Neural cell (in vitro differentiated cells): ENCODE data around the gene ENOX1. TPM values are rescaled to one million over a fixed set of nuclear protein-coding genes. Genes with fewer than 3 reads are reported as not detected.

ENCODE experiments used
- H2AFZ ChIP-seq: fragments of 200-600, 300-800 bp; sonication (generic), shearing (Covaris generic); 2 replicates; pipeline ENCODE4 v1.6.0; 2014; ENCODE audit warnings: low read depth, mild to moderate bottlenecking, antibody characterized with exemption, low read length, moderate library complexity
- H3F3A ChIP-seq: fragments of 200-600 bp; shearing (Covaris generic); 2 replicates; pipeline ENCODE4 v1.6.1; 2016; ENCODE audit warnings: mild to moderate bottlenecking, moderate library complexity, mixed read lengths, antibody characterized with exemption, low read length; ENCODE audit not compliant: insufficient read depth, poor library complexity, severe bottlenecking
- H3K27ac ChIP-seq: fragments of 200-600, 300-800 bp; sonication (generic), shearing (Covaris generic); 2 replicates; pipeline ENCODE4 v1.5.1; 2014; ENCODE audit warnings: mild to moderate bottlenecking, low read length, moderate library complexity
- H3K27me3 ChIP-seq: fragments of 300-800, 200-600 bp; sonication (generic), shearing (Covaris generic); 2 replicates; pipeline ENCODE4 v1.6.0; 2014; ENCODE audit warnings: mild to moderate bottlenecking, low read depth, low read length, moderate library complexity; ENCODE audit not compliant: insufficient read depth
- H3K36me3 ChIP-seq: fragments of 300-800, 200-600 bp; sonication (generic), shearing (Covaris generic); 2 replicates; pipeline ENCODE4 v1.5.1; 2014; ENCODE audit warnings: mild to moderate bottlenecking, antibody characterized with exemption, low read length, moderate library complexity; ENCODE audit not compliant: insufficient read depth
- H3K4me2 ChIP-seq: fragments of 300-800, 200-600 bp; sonication (generic), shearing (Covaris generic); 2 replicates; pipeline ENCODE4 v1.6.0; 2014; ENCODE audit warnings: mild to moderate bottlenecking, low read length
- H3K4me3 ChIP-seq: fragments of 300-800, 200-600 bp; sonication (generic), shearing (Covaris generic); 2 replicates; pipeline ENCODE4 v1.5.1; 2014; ENCODE audit warnings: mild to moderate bottlenecking, low read length, moderate library complexity
- H3K79me2 ChIP-seq: fragments of 200-600 bp; shearing (Covaris generic); replicated peaks from 2 replicates; pipeline ENCODE4 v1.6.0; 2014; ENCODE audit warnings: mild to moderate bottlenecking, low read length, moderate library complexity; ENCODE audit not compliant: insufficient read depth
- H3K9ac ChIP-seq: fragments of 300-800, 200-600 bp; sonication (generic), shearing (Covaris generic); 2 replicates; pipeline ENCODE4 v1.6.1; 2016; ENCODE audit warnings: mild to moderate bottlenecking, low read length, mixed read lengths
- H3K9me2 ChIP-seq: fragments of 200-600 bp; shearing (Covaris generic); 2 replicates; pipeline ENCODE4 v1.6.1; 2016; ENCODE audit warnings: mild to moderate bottlenecking, low read length, mixed read lengths; ENCODE audit not compliant: insufficient read depth
- H3K9me3 ChIP-seq: fragments of 200-600, 300-800 bp; sonication (generic), shearing (Covaris generic); 2 replicates; pipeline ENCODE4 v1.6.1; 2016; ENCODE audit warnings: mild to moderate bottlenecking, mixed run types, low read length, moderate library complexity, mixed read lengths
- H4K20me1 ChIP-seq: fragments of 200-600 bp; shearing (Covaris generic); 2 replicates; pipeline ENCODE4 v1.6.1; 2016; ENCODE audit warnings: mild to moderate bottlenecking, mixed run types; ENCODE audit not compliant: insufficient read depth
- CTCF ChIP-seq: fragments of 450-650 bp; IDR thresholded peaks from 2 replicates; pipeline ENCODE4 v1.5.1; 2014; ENCODE audit warnings: antibody characterized with exemption, mild to moderate bottlenecking, moderate library complexity; ENCODE audit not compliant: poor library complexity, severe bottlenecking
- EP300 ChIP-seq: fragments of 450-650 bp; conservative IDR thresholded peaks from 2 replicates; pipeline ENCODE4 v1.6.1; 2014; ENCODE audit warnings: antibody characterized with exemption, mild to moderate bottlenecking, moderate library complexity; ENCODE audit not compliant: poor library complexity, severe bottlenecking
- EZH2 ChIP-seq: fragments of 200-600, 300-800 bp; shearing (Covaris generic), sonication (generic); IDR thresholded peaks from 2 replicates; pipeline ENCODE4 v1.6.1; 2014; ENCODE audit warnings: antibody characterized with exemption, low read length, borderline replicate concordance, mild to moderate bottlenecking; ENCODE audit not compliant: insufficient read depth, poor library complexity, severe bottlenecking
- MXI1 ChIP-seq: fragments of 450-650 bp; conservative IDR thresholded peaks from 2 replicates; pipeline ENCODE4 v1.6.1; 2014; ENCODE audit warnings: antibody characterized with exemption, mild to moderate bottlenecking; ENCODE audit not compliant: poor library complexity, severe bottlenecking
- POLR2AphosphoS5 ChIP-seq: IDR thresholded peaks from 2 replicates; pipeline ENCODE4 v1.6.1; 2012
- RAD21 ChIP-seq: fragments of 450-650 bp; conservative IDR thresholded peaks from 2 replicates; pipeline ENCODE4 v1.6.1; 2014; ENCODE audit warnings: antibody characterized with exemption, mild to moderate bottlenecking, moderate library complexity
- REST ChIP-seq: IDR thresholded peaks from 2 replicates; pipeline ENCODE4 v1.6.1; 2012; ENCODE audit warnings: borderline replicate concordance
- SMC3 ChIP-seq: fragments of 450-650 bp; conservative IDR thresholded peaks from 2 replicates; pipeline ENCODE4 v1.6.1; 2014; ENCODE audit warnings: antibody characterized with exemption, mild to moderate bottlenecking, moderate library complexity; ENCODE audit not compliant: poor library complexity
- TAF1 ChIP-seq: IDR thresholded peaks from 2 replicates; pipeline ENCODE4 v1.6.1; 2012; ENCODE audit warnings: low read depth
- polyA plus RNA-seq: library from polyadenylated mRNA; depleted of rRNA; stranded (reverse); fragments of >200 nt; gene quantifications from 2 replicates; pipeline ENCODE4 v1.2.3, GENCODE V29; 2014

The ENOX1 gene
- polyA plus RNA-seq, 1 donor from 2014 or later, result 42.6 TPM

GRCh38 chr13:43802511-43802910 lies 15.7 kb upstream of the ENOX1 start:
- no peak overlapping the region for H3K27ac ChIP-seq
- H3K9ac ChIP-seq, result no peak overlapping the region
- H3K9me3 ChIP-seq, result no peaks in the 10 kb centered on the region
- H2AFZ ChIP-seq, result no peak overlapping the region
- TF ChIP-seq POLR2AphosphoS5 (no peak), SMC3 (no peak), EZH2 (no peak), CTCF (no peak), EP300 (no peak), RAD21 (no peak)
- no peaks in the 10 kb centered on the region for H3K9me2 ChIP-seq
- no peaks in the 10 kb centered on the region for H3K36me3 ChIP-seq
- H3K27me3 ChIP-seq, result no peaks in the 10 kb centered on the region
- no peaks in the 10 kb centered on the region for H3F3A ChIP-seq
- H3K4me2 ChIP-seq, result no peak overlapping the region
- H4K20me1 ChIP-seq, result no peaks in the 10 kb centered on the region
- H3K79me2 ChIP-seq, result no peaks in the 10 kb centered on the region
- H3K4me3 ChIP-seq, result no peak overlapping the region

- Histone ChIP-seq H3K79me2 (no peaks in the 10 kb centered on the region), H3K9ac (no peak overlapping the region), H2AFZ (no peak overlapping the region), H3K9me2 (no peaks in the 10 kb centered on the region), H3K4me3 (no peak overlapping the region), H3F3A (no peaks in the 10 kb centered on the region), H3K9me3 (no peaks in the 10 kb centered on the region), H3K27me3 (no peaks in the 10 kb centered on the region), H3K27ac (no peak overlapping the region), H3K4me2 (no peak overlapping the region), H4K20me1 (no peaks in the 10 kb centered on the region), H3K36me3 (no peaks in the 10 kb centered on the region)
- TF ChIP-seq MXI1 (no peak), SMC3 (no peak), CTCF (no peak), REST (no peak), TAF1 (no peak), RAD21 (no peak), POLR2AphosphoS5 (no peak), EZH2 (no peak), EP300 (no peak)
These were observed 14.1 kb upstream of the ENOX1 start for GRCh38 chr13:43800828-43801227.
